ENCODE data around the gene CHST8.

The CHST8 gene

GRCh38 chr19:33702606-33703437 is 81.1 kb downstream of the CHST8 start:
- no peak overlapping the region for H3K9ac ChIP-seq (ENCODE audit: low read length)
- H3K18ac ChIP-seq (ENCODE audit: low read depth in 1 of 2, low read length in 2 of 2): no peak overlapping the region
- no peak overlapping the region for H2BK12ac ChIP-seq (ENCODE audit: low read length in 2 of 2)
- H2BK120ac ChIP-seq (ENCODE audit: low read depth, low read length): no peak overlapping the region
- H2AFZ ChIP-seq (ENCODE audit: low read depth, low read length): no peak overlapping the region
- no peaks in the 10 kb centered on the region for H3K79me1 ChIP-seq (replicated peaks; ENCODE audit: low read length, poor library complexity, severe bottlenecking)
- no peak overlapping the region for H3K4ac ChIP-seq (ENCODE audit: low read depth in 1 of 2, low read length in 2 of 2)
- no peak overlapping the region for H4K8ac ChIP-seq (ENCODE audit: low read length)
- H2AK5ac ChIP-seq (ENCODE audit: low read length, severe bottlenecking): no peak overlapping the region
- no peaks in the 10 kb centered on the region for H3K9me3 ChIP-seq (ENCODE audit: control insufficient read depth, low read length)
- no peak overlapping the region for H2BK5ac ChIP-seq (ENCODE audit: low read depth, low read length, poor library complexity, severe bottlenecking)
- H3K36me3 ChIP-seq (ENCODE audit: control insufficient read depth in 1 of 2, insufficient read depth in 2 of 2, low read depth in 1 of 2, low read length in 2 of 2): no peaks in the 10 kb centered on the region
- no peaks in the 10 kb centered on the region for H3K4me1 ChIP-seq (ENCODE audit: control insufficient read depth, insufficient read depth, low read depth, low read length)
- no peak overlapping the region for H3K4me2 ChIP-seq (ENCODE audit: low read length, poor library complexity, severe bottlenecking)
- H3K4me3 ChIP-seq (ENCODE audit: insufficient read depth in 1 of 2, low read depth in 1 of 2, low read length in 2 of 2): no peak overlapping the region
- 70% methylated on average over 20 of the region's 21 CpGs for WGBS
- DNase-seq: no peak
- no peak overlapping the region for H2BK15ac ChIP-seq (ENCODE audit: low read depth, poor library complexity, severe bottlenecking)
- H4K91ac ChIP-seq (ENCODE audit: low read length): no peak overlapping the region
- peaks cover 0 to 14% of the 10 kb centered on the region in 2 experiments for H3K27me3 ChIP-seq (ENCODE audit: control insufficient read depth in 1 of 2, insufficient read depth in 1 of 2, low read length in 2 of 2)
- no peak overlapping the region for H3K27ac ChIP-seq (ENCODE audit: low read length, poor library complexity, severe bottlenecking)
- H3K14ac ChIP-seq (ENCODE audit: low read length in 2 of 2): no peak overlapping the region
- no peak overlapping the region for H3K23ac ChIP-seq (ENCODE audit: low read length in 2 of 2)

- H3K4me3 ChIP-seq (ENCODE audit: insufficient read depth in 1 of 2, low read depth in 1 of 2, low read length in 2 of 2): no peak overlapping the region
- no peak overlapping the region for H2BK15ac ChIP-seq (ENCODE audit: low read depth, poor library complexity, severe bottlenecking)
- H3K36me3 ChIP-seq (ENCODE audit: control insufficient read depth in 1 of 2, insufficient read depth in 2 of 2, low read depth in 1 of 2, low read length in 2 of 2): no peaks in the 10 kb centered on the region
- H2BK120ac ChIP-seq (ENCODE audit: low read depth, low read length): no peak overlapping the region
- no peaks in the 10 kb centered on the region for H3K9me3 ChIP-seq (ENCODE audit: control insufficient read depth, low read length)
- peaks cover 0 to 14% of the 10 kb centered on the region in 2 experiments for H3K27me3 ChIP-seq (ENCODE audit: control insufficient read depth in 1 of 2, insufficient read depth in 1 of 2, low read length in 2 of 2)
- H3K79me1 ChIP-seq (replicated peaks; ENCODE audit: low read length, poor library complexity, severe bottlenecking): no peaks in the 10 kb centered on the region
- no peak overlapping the region for H2BK5ac ChIP-seq (ENCODE audit: low read depth, low read length, poor library complexity, severe bottlenecking)
- no peak overlapping the region for H3K4me2 ChIP-seq (ENCODE audit: low read length, poor library complexity, severe bottlenecking)
- no peak overlapping the region for H2AFZ ChIP-seq (ENCODE audit: low read depth, low read length)
- H3K18ac ChIP-seq (ENCODE audit: low read depth in 1 of 2, low read length in 2 of 2): no peak overlapping the region
- no peak for DNase-seq
- H2AK5ac ChIP-seq (ENCODE audit: low read length, severe bottlenecking): no peak overlapping the region
- no peak overlapping the region for H3K23ac ChIP-seq (ENCODE audit: low read length in 2 of 2)
- 81% methylated on average over 10 of the region's 11 CpGs for WGBS
- no peak overlapping the region for H3K27ac ChIP-seq (ENCODE audit: low read length, poor library complexity, severe bottlenecking)
- no peak overlapping the region for H3K9ac ChIP-seq (ENCODE audit: low read length)
- H3K4me1 ChIP-seq (ENCODE audit: control insufficient read depth, insufficient read depth, low read depth, low read length): no peaks in the 10 kb centered on the region
- H3K4ac ChIP-seq (ENCODE audit: low read depth in 1 of 2, low read length in 2 of 2): no peak overlapping the region
- no peak overlapping the region for H4K8ac ChIP-seq (ENCODE audit: low read length)
- no peak overlapping the region for H4K91ac ChIP-seq (ENCODE audit: low read length)
- no peak overlapping the region for H3K14ac ChIP-seq (ENCODE audit: low read length in 2 of 2)
- H2BK12ac ChIP-seq (ENCODE audit: low read length in 2 of 2): no peak overlapping the region
Measured at GRCh38 chr19:33703438-33703750, 81.6 kb downstream of the CHST8 start.

DNA sequence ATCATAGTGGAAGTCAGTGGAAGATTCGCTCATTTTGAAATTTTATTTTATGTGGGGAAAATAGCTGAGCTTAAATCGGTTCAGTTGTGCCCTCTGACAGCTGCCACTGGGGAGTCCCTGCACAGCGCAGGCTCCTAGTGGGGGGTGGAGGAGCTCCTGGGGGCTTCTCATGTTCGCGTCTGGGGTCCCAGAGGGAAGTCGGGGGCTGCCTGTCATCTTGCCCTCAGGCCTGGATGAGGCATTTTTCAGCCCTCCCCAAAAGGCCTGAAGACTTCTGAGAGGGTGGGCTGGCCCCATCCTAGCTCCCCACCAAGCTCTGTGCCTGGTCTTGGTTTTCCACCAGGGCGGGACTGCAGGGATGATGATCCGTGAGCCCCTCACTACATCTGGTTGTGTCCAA is 82.1 kb downstream of the CHST8 start:
- no peak overlapping the region for H2BK120ac ChIP-seq (ENCODE audit: low read depth, low read length)
- no peak overlapping the region for H4K8ac ChIP-seq (ENCODE audit: low read length)
- peaks cover 0 to 14% of the 10 kb centered on the region in 2 experiments for H3K27me3 ChIP-seq (ENCODE audit: control insufficient read depth in 1 of 2, insufficient read depth in 1 of 2, low read length in 2 of 2)
- H3K23ac ChIP-seq (ENCODE audit: low read length in 2 of 2): no peak overlapping the region
- no peak overlapping the region for H3K9ac ChIP-seq (ENCODE audit: low read length)
- DNase-seq: no peak
- no peak overlapping the region for H2BK12ac ChIP-seq (ENCODE audit: low read length in 2 of 2)
- H3K27ac ChIP-seq (ENCODE audit: low read length, poor library complexity, severe bottlenecking): no peak overlapping the region
- H3K4ac ChIP-seq (ENCODE audit: low read depth in 1 of 2, low read length in 2 of 2): no peak overlapping the region
- 73% methylated on average over 8 of the region's 8 CpGs for WGBS
- no peak overlapping the region for H2BK15ac ChIP-seq (ENCODE audit: low read depth, poor library complexity, severe bottlenecking)
- no peak overlapping the region for H3K14ac ChIP-seq (ENCODE audit: low read length in 2 of 2)
- no peak overlapping the region for H4K91ac ChIP-seq (ENCODE audit: low read length)
- no peak overlapping the region for H2AFZ ChIP-seq (ENCODE audit: low read depth, low read length)
- H3K9me3 ChIP-seq (ENCODE audit: control insufficient read depth, low read length): no peaks in the 10 kb centered on the region
- H2BK5ac ChIP-seq (ENCODE audit: low read depth, low read length, poor library complexity, severe bottlenecking): no peak overlapping the region
- no peaks in the 10 kb centered on the region for H3K4me1 ChIP-seq (ENCODE audit: control insufficient read depth, insufficient read depth, low read depth, low read length)
- H3K4me2 ChIP-seq (ENCODE audit: low read length, poor library complexity, severe bottlenecking): no peak overlapping the region
- H3K18ac ChIP-seq (ENCODE audit: low read depth in 1 of 2, low read length in 2 of 2): no peak overlapping the region
- no peaks in the 10 kb centered on the region for H3K79me1 ChIP-seq (replicated peaks; ENCODE audit: low read length, poor library complexity, severe bottlenecking)
- H3K4me3 ChIP-seq (ENCODE audit: insufficient read depth in 1 of 2, low read depth in 1 of 2, low read length in 2 of 2): no peak overlapping the region
- no peak overlapping the region for H2AK5ac ChIP-seq (ENCODE audit: low read length, severe bottlenecking)
- H3K36me3 ChIP-seq (ENCODE audit: control insufficient read depth in 1 of 2, insufficient read depth in 2 of 2, low read depth in 1 of 2, low read length in 2 of 2): no peaks in the 10 kb centered on the region

- WGBS: 67% methylated on average over 2 of the region's 2 CpGs
- H3K9me3 ChIP-seq (ENCODE audit: control insufficient read depth, low read length): no peaks in the 10 kb centered on the region
- H3K9ac ChIP-seq (ENCODE audit: low read length): no peak overlapping the region
Measured at GRCh38 chr19:33704271-33704670, 82.5 kb downstream of the CHST8 start.

More at GRCh38 chr19:33704271-33704670, 82.5 kb downstream of the CHST8 start:
- Histone ChIP-seq H2AFZ (ENCODE audit: low read depth, low read length) (no peak overlapping the region), H3K14ac (ENCODE audit: low read length in 2 of 2) (no peak overlapping the region), H2BK15ac (ENCODE audit: low read depth, poor library complexity, severe bottlenecking) (no peak overlapping the region), H3K27me3 (ENCODE audit: control insufficient read depth in 1 of 2, insufficient read depth in 1 of 2, low read length in 2 of 2) (peaks cover 0 to 14% of the 10 kb centered on the region in 2 experiments), H4K91ac (ENCODE audit: low read length) (no peak overlapping the region), H2BK5ac (ENCODE audit: low read depth, low read length, poor library complexity, severe bottlenecking) (no peak overlapping the region), H3K4me3 (ENCODE audit: insufficient read depth in 1 of 2, low read depth in 1 of 2, low read length in 2 of 2) (no peak overlapping the region), H3K23ac (ENCODE audit: low read length in 2 of 2) (no peak overlapping the region), H2BK12ac (ENCODE audit: low read length in 2 of 2) (no peak overlapping the region), H3K4ac (ENCODE audit: low read depth in 1 of 2, low read length in 2 of 2) (no peak overlapping the region), H2BK120ac (ENCODE audit: low read depth, low read length) (no peak overlapping the region), H3K4me2 (ENCODE audit: low read length, poor library complexity, severe bottlenecking) (no peak overlapping the region), H3K79me1 (replicated peaks; ENCODE audit: low read length, poor library complexity, severe bottlenecking) (no peaks in the 10 kb centered on the region), H4K8ac (ENCODE audit: low read length) (no peak overlapping the region), H3K27ac (ENCODE audit: low read length, poor library complexity, severe bottlenecking) (no peak overlapping the region), H2AK5ac (ENCODE audit: low read length, severe bottlenecking) (no peak overlapping the region), H3K36me3 (ENCODE audit: control insufficient read depth in 1 of 2, insufficient read depth in 2 of 2, low read depth in 1 of 2, low read length in 2 of 2) (no peaks in the 10 kb centered on the region), H3K4me1 (ENCODE audit: control insufficient read depth, insufficient read depth, low read depth, low read length) (no peaks in the 10 kb centered on the region), H3K18ac (ENCODE audit: low read depth in 1 of 2, low read length in 2 of 2) (no peak overlapping the region)
- no peak for DNase-seq
